ENCODE measurements around the gene EPB41. TPM values are rescaled to one million over a fixed set of nuclear protein-coding genes. Genes with fewer than 3 reads are reported as not detected.
A peak's percentile ranks its signal among the peaks of the same experiment; 100 is the strongest.

Gene EPB41
- polyA plus RNA-seq, 4 donors: 50.3 to 59.0 (median 55.1) TPM

GRCh38 chr1:28890435-28890834 lies 23.9 kb upstream of the EPB41 start:
- DNase-seq (ENCODE audit: low read depth in 4 of 4, low spot score in 3 of 4): no peak

- DNase-seq (ENCODE audit: low read depth in 4 of 4, low spot score in 3 of 4): no peak
These were observed 23.5 kb upstream of the EPB41 start for GRCh38 chr1:28890836-28891235.

- no peak for DNase-seq (ENCODE audit: low read depth in 4 of 4, low spot score in 3 of 4)
These were observed 23.1 kb upstream of the EPB41 start for GRCh38 chr1:28891256-28891655.

GRCh38 chr1:28893403-28894102 lies 20.8 kb upstream of the EPB41 start:
- no peak for DNase-seq (ENCODE audit: low read depth in 4 of 4, low spot score in 3 of 4)

GRCh38 chr1:28894785-28895184 lies 19.6 kb upstream of the EPB41 start:
- DNase-seq (ENCODE audit: low read depth in 4 of 4, low spot score in 3 of 4): no peak

GRCh38 chr1:28895896-28896608 lies 18.3 kb upstream of the EPB41 start:
- DNase-seq (ENCODE audit: low read depth in 4 of 4, low spot score in 3 of 4): no peak

GRCh38 chr1:28896609-28896986 lies 17.8 kb upstream of the EPB41 start:
- DNase-seq (ENCODE audit: low read depth in 4 of 4, low spot score in 3 of 4): no peak

GRCh38 chr1:28897789-28898188 lies 16.6 kb upstream of the EPB41 start:
- no peak for DNase-seq (ENCODE audit: low read depth in 4 of 4, low spot score in 3 of 4)

GRCh38 chr1:28898405-28898881 lies 15.9 kb upstream of the EPB41 start:
- no peak for DNase-seq (ENCODE audit: low read depth in 4 of 4, low spot score in 3 of 4)

GRCh38 chr1:28899267-28899666 lies 15.1 kb upstream of the EPB41 start:
- no peak for DNase-seq (ENCODE audit: low read depth in 4 of 4, low spot score in 3 of 4)

GRCh38 chr1:28900562-28900961 lies 13.8 kb upstream of the EPB41 start:
- DNase-seq (ENCODE audit: low read depth in 4 of 4, low spot score in 3 of 4): no peak

GRCh38 chr1:28902738-28903137 lies 11.6 kb upstream of the EPB41 start:
- no peak for DNase-seq (ENCODE audit: low read depth in 4 of 4, low spot score in 3 of 4)

- DNase-seq (ENCODE audit: low read depth in 4 of 4, low spot score in 3 of 4): no peak
These were observed 8.3 kb upstream of the EPB41 start for GRCh38 chr1:28905921-28906666.

GRCh38 chr1:28909198-28909597 lies 5.2 kb upstream of the EPB41 start:
- DNase-seq (ENCODE audit: low read depth in 4 of 4, low spot score in 3 of 4): no peak

- DNase-seq (ENCODE audit: low read depth in 4 of 4, low spot score in 3 of 4): no peak
These were observed 3.8 kb upstream of the EPB41 start for GRCh38 chr1:28910379-28911115.

GRCh38 chr1:28913786-28914227 lies 562 bp upstream of the EPB41 start:
- no peak for DNase-seq (ENCODE audit: low read depth in 4 of 4, low spot score in 3 of 4)

- DNase-seq (ENCODE audit: low read depth in 4 of 4, low spot score in 3 of 4): peak in 1 of 4 donors; percentile 27
These were observed 894 bp downstream of the EPB41 start for GRCh38 chr1:28915031-28915895.

GRCh38 chr1:28917757-28918118 lies 3.4 kb downstream of the EPB41 start:
- DNase-seq (ENCODE audit: low read depth in 4 of 4, low spot score in 3 of 4): no peak

GRCh38 chr1:28921286-28921869 lies 7.0 kb downstream of the EPB41 start:
- DNase-seq (ENCODE audit: low read depth in 4 of 4, low spot score in 3 of 4): no peak

All from left renal pelvis (tissue), 4 donors.